Neuronal stem cell (in vitro differentiated cells): Measurements from ENCODE around the gene PDE2A.

Experiments
- DNase-seq: peaks from one replicate; pipeline ENCODE4 v3.0.0-alpha.2; 2013; ENCODE audit warnings: low spot score
- H2AFZ ChIP-seq: one replicate; pipeline ENCODE4 v1.6.1; 2013; ENCODE audit warnings: mild to moderate bottlenecking, low read length, inconsistent platforms
- H2AK5ac ChIP-seq: 2 replicates; pipeline ENCODE4 v1.6.1; 2013; ENCODE audit warnings: low read depth, mild to moderate bottlenecking, inconsistent platforms, low read length, moderate library complexity, mixed read lengths
- H2BK120ac ChIP-seq: 2 replicates; pipeline ENCODE4 v1.6.1; 2013; ENCODE audit warnings: low read depth, mild to moderate bottlenecking, inconsistent platforms, low read length, moderate library complexity, mixed read lengths
- H2BK12ac ChIP-seq: one replicate; pipeline ENCODE4 v1.6.1; 2013; ENCODE audit warnings: low read length, inconsistent platforms
- H2BK15ac ChIP-seq: 2 replicates; pipeline ENCODE4 v1.6.1; 2013; ENCODE audit warnings: mild to moderate bottlenecking, low read length, inconsistent platforms, mixed read lengths
- H2BK5ac ChIP-seq: one replicate; pipeline ENCODE4 v1.6.1; 2013; ENCODE audit warnings: inconsistent platforms, mild to moderate bottlenecking, low read length, moderate library complexity
- H3K14ac ChIP-seq: one replicate; pipeline ENCODE4 v1.6.1; 2013; ENCODE audit warnings: low read length, inconsistent platforms
- H3K18ac ChIP-seq: 2 replicates; pipeline ENCODE4 v1.6.1; 2013; ENCODE audit warnings: low read length, inconsistent platforms
- H3K23ac ChIP-seq: 2 replicates; pipeline ENCODE4 v1.6.1; 2013; ENCODE audit warnings: low read depth, mild to moderate bottlenecking, mixed read lengths, low read length, inconsistent platforms; ENCODE audit not compliant: poor library complexity
- H3K27ac ChIP-seq: replicated peaks from 3 replicates; pipeline ENCODE4 v1.5.1; 2013; ENCODE audit warnings: low read length, inconsistent platforms
- H3K27me3 ChIP-seq, 3 experiments: 2 replicates each; pipeline ENCODE4 v1.6.1; 2013; ENCODE audit warnings: low read length in 3 of 3, mild to moderate bottlenecking in 2 of 3, inconsistent platforms in 1 of 3, low read depth in 1 of 3, mixed read lengths in 1 of 3, moderate library complexity in 1 of 3; ENCODE audit not compliant: control insufficient read depth in 3 of 3, insufficient read depth in 3 of 3
- H3K36me3 ChIP-seq, 2 donors: replicated peaks in 1 of 2; 2 replicates each; pipeline ENCODE4 v1.6.1; 2013; ENCODE audit warnings: low read length in 2 of 2; ENCODE audit not compliant: control insufficient read depth in 2 of 2, insufficient read depth in 2 of 2
- H3K4ac ChIP-seq: 2 replicates; pipeline ENCODE4 v1.6.1; 2013; ENCODE audit warnings: inconsistent platforms, mild to moderate bottlenecking, low read length, moderate library complexity
- H3K4me1 ChIP-seq, 2 donors: 1 replicate in 1 of 2; 2 replicates in 1 of 2; pipeline ENCODE4 v1.6.1; 2013; ENCODE audit warnings: low read length in 2 of 2, low read depth in 1 of 2; ENCODE audit not compliant: control insufficient read depth in 2 of 2, insufficient read depth in 1 of 2
- H3K4me2 ChIP-seq: one replicate; pipeline ENCODE4 v1.6.1; 2013; ENCODE audit warnings: mild to moderate bottlenecking, low read length, inconsistent platforms; ENCODE audit not compliant: insufficient read depth, poor library complexity, severe bottlenecking
- H3K4me3 ChIP-seq, 2 donors: 2 replicates each; pipeline ENCODE4 v1.5.1; 2013; ENCODE audit warnings: low read length in 2 of 2, mild to moderate bottlenecking in 2 of 2, inconsistent platforms in 1 of 2, moderate library complexity in 1 of 2
- H3K79me1 ChIP-seq: one replicate; pipeline ENCODE4 v1.6.1; 2013; ENCODE audit warnings: low read depth, mild to moderate bottlenecking, inconsistent platforms, low read length, moderate library complexity
- H3K9ac ChIP-seq: one replicate; pipeline ENCODE4 v1.6.1; 2013; ENCODE audit warnings: mild to moderate bottlenecking, low read depth, low read length, inconsistent platforms; ENCODE audit not compliant: poor library complexity
- H3K9me3 ChIP-seq, 2 donors: replicated peaks in 1 of 2; 2 replicates each; pipeline versions ENCODE3 to v1.6.1; 2013; ENCODE audit warnings: low read length in 2 of 2, mild to moderate bottlenecking in 2 of 2, inconsistent platforms in 1 of 2, low read depth in 1 of 2, mixed read lengths in 1 of 2, moderate library complexity in 1 of 2; ENCODE audit not compliant: control insufficient read depth in 2 of 2, insufficient read depth in 1 of 2
- H4K8ac ChIP-seq: one replicate; pipeline ENCODE4 v1.6.1; 2013; ENCODE audit warnings: low read depth, mild to moderate bottlenecking, inconsistent platforms, low read length, moderate library complexity
- H4K91ac ChIP-seq: one replicate; pipeline ENCODE4 v1.6.1; 2013; ENCODE audit warnings: low read length, low read depth, mild to moderate bottlenecking, inconsistent platforms; ENCODE audit not compliant: poor library complexity
- WGBS, 2 donors: extraction: QIAGEN DNeasy Blood & Tissue Kit; methylation state at CpG; one replicate each; pipeline ENCODE4 v1.1.7; 2013; ENCODE audit warnings: missing lambda C conversion rate in 2 of 2, mixed read lengths in 1 of 2; ENCODE audit not compliant: insufficient read length in 2 of 2, insufficient replicate concordance in 1 of 2; ENCODE audit errors: extremely low coverage in 2 of 2; 5-methylcytosine and 5-hydroxymethylcytosine counted together

Gene PDE2A

DNA sequence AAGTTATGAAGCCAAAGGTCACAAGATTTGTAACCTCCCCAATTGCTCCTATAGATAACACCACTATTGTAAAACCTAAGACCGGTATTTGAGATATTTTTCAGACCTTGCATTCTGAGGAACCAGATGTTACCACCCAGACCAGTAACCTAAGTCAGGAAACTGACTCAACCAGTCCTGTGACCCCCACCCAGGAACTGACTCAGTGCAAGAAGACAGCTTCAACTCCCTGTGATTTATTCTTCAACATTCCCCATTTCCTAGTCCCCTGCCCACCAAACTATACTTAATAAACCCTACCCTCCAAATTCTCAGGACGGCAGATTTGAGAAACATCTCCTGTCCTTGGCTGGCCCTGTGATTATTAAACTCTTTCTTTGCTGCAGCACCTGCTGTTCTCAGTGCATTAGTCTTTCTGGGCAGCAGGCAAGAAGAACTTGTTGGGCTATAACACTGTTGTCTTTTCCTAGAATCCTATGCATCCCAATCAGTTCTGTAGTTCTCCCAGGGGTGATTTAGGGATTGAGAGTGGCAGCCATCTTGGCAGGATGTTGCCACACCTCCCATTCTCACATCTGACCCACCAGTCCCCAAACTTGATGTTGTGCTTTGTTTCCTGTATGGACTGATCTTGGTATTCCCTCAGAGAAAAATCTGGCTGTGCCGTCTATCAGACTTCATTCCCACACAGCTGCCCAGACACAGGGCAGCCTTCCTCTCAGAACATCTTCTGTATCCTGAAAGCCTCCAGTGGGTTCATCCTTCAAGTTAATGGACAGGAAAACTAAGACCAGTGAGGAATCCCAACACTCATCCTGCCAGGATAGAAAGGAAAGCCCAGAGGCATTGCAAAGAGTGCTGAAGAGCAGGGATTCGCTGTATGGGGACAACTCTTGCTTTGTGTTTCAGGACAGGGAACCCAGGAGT is 104.0 kb downstream of the PDE2A start:
- Histone ChIP-seq H3K14ac (peak overlapping the region; percentile 47), H2BK120ac (no peak overlapping the region), H2BK15ac (peak overlapping the region; percentile 62), H2BK12ac (no peak overlapping the region), H3K4me3 (no peak overlapping the region), H4K91ac (no peak overlapping the region), H4K8ac (no peak overlapping the region), H3K4ac (no peak overlapping the region), H2AK5ac (peak overlapping the region; percentile 94), H3K4me2 (no peak overlapping the region), H3K27ac (no peak overlapping the region), H3K9me3 (no peaks in the 10 kb centered on the region), H3K18ac (no peak overlapping the region), H3K23ac (no peak overlapping the region), H3K36me3 (no peaks in the 10 kb centered on the region), H3K9ac (no peak overlapping the region), H3K4me1 (peaks cover 2 to 3% of the 10 kb centered on the region in 2 donors), H2AFZ (no peak overlapping the region), H2BK5ac (peak overlapping the region; percentile 11), H3K79me1 (no peaks in the 10 kb centered on the region), H3K27me3 (peaks cover 0 to 15% (median 0%) of the 10 kb centered on the region in 3 experiments)
- WGBS, 2 donors, result no CpG with 5 or more reads among the region's 4 CpGs
- DNase-seq, result no peak

GRCh38 chr11:72568861-72569260 is 105.4 kb downstream of the PDE2A start:
- H2BK15ac ChIP-seq, result no peak overlapping the region
- H2BK120ac ChIP-seq, result no peak overlapping the region
- no peak overlapping the region for H3K9ac ChIP-seq
- H3K4me2 ChIP-seq, result no peak overlapping the region
- H2BK12ac ChIP-seq, result no peak overlapping the region
- H3K36me3 ChIP-seq, result no peaks in the 10 kb centered on the region
- no peaks in the 10 kb centered on the region for H3K79me1 ChIP-seq
- H3K18ac ChIP-seq, result peak overlapping the region; percentile 71
- no peak overlapping the region for H4K8ac ChIP-seq
- WGBS, 2 donors, result no CpG with 5 or more reads among the region's 6 CpGs
- H3K4ac ChIP-seq, result no peak overlapping the region
- H3K4me1 ChIP-seq, result no peaks in the 10 kb centered on the region
- H4K91ac ChIP-seq, result no peak overlapping the region
- H3K27ac ChIP-seq, result no peak overlapping the region
- no peak overlapping the region for H3K23ac ChIP-seq
- no peak overlapping the region for H3K14ac ChIP-seq
- H3K27me3 ChIP-seq, result peaks cover 0 to 15% (median 0%) of the 10 kb centered on the region in 3 experiments
- H3K9me3 ChIP-seq, result no peaks in the 10 kb centered on the region
- H2AK5ac ChIP-seq, result peak overlapping the region; percentile 96
- no peak overlapping the region for H2BK5ac ChIP-seq
- no peak for DNase-seq
- no peak overlapping the region for H2AFZ ChIP-seq
- H3K4me3 ChIP-seq, result no peak overlapping the region

GRCh38 chr11:72562431-72562830 is 111.8 kb downstream of the PDE2A start:
- Histone ChIP-seq H2BK5ac (no peak overlapping the region), H3K36me3 (no peaks in the 10 kb centered on the region), H3K79me1 (no peaks in the 10 kb centered on the region), H3K9ac (no peak overlapping the region), H2BK120ac (no peak overlapping the region), H3K18ac (no peak overlapping the region), H2AK5ac (peak overlapping the region; percentile 12), H3K4ac (no peak overlapping the region), H3K27ac (peak overlapping the region; percentile 36), H3K14ac (no peak overlapping the region), H3K27me3 (peaks cover 0 to 4% (median 0%) of the 10 kb centered on the region in 3 experiments), H2AFZ (no peak overlapping the region), H3K4me2 (no peak overlapping the region), H3K4me1 (peaks cover 0 to 11% of the 10 kb centered on the region in 2 donors), H2BK15ac (no peak overlapping the region), H3K9me3 (no peaks in the 10 kb centered on the region), H4K8ac (no peak overlapping the region), H3K4me3 (no peak overlapping the region), H2BK12ac (no peak overlapping the region), H4K91ac (no peak overlapping the region), H3K23ac (no peak overlapping the region)
- no CpG with 5 or more reads among the region's 3 CpGs for WGBS, 2 donors
- DNase-seq, result no peak

DNA sequence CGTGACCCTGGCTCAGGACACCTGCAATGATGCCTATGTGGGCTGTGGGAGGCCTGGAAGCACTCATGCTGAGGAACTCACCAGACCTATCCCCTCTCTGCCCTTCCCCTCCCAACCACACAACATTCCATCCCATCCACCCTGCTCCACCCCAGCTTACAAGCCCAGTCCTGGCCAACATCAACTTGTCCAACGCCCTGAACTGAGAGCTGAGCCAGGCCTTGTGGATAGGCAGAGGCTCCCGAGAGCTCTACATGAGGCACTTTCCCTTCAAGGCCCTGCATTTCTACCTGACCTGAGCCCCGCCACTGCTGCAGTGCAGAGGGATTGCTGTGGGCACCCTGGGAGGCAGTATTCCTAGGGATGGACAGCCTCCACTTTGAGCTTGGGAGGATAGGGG is 112.4 kb downstream of the PDE2A start:
- Histone ChIP-seq H2BK15ac (no peak overlapping the region), H3K27me3 (peaks cover 0 to 4% (median 0%) of the 10 kb centered on the region in 3 experiments), H2AK5ac (peak overlapping the region; percentile 12), H3K4me3 (peak overlapping the region in 1 of 2 donors; percentile 5), H3K36me3 (no peaks in the 10 kb centered on the region), H3K18ac (peak overlapping the region; percentile 15), H3K4me1 (peaks cover 0 to 11% of the 10 kb centered on the region in 2 donors), H3K4me2 (no peak overlapping the region), H4K91ac (no peak overlapping the region), H3K27ac (no peak overlapping the region), H3K14ac (no peak overlapping the region), H2BK120ac (no peak overlapping the region), H3K4ac (no peak overlapping the region), H3K79me1 (no peaks in the 10 kb centered on the region), H2BK12ac (no peak overlapping the region), H2BK5ac (no peak overlapping the region), H3K9me3 (no peaks in the 10 kb centered on the region), H4K8ac (no peak overlapping the region), H3K9ac (no peak overlapping the region), H3K23ac (no peak overlapping the region), H2AFZ (no peak overlapping the region)
- no peak for DNase-seq
- no CpG with 5 or more reads among the region's 4 CpGs for WGBS, 2 donors
